CD4-positive, alpha-beta T cell (primary cell): ENCODE data around the gene CCSAP. TPM values are rescaled to one million over a fixed set of nuclear protein-coding genes. Genes with fewer than 3 reads are reported as not detected.
"Not testable (repeated sequence)": the region's sequence is repeated elsewhere in the genome, so short reads cannot be mapped to it uniquely, and the experiment has no call there.

Source experiments
- ATAC-seq: fragments of 200-7000 bp; cut with Tn5 transposase; one replicate; pipeline ENCODE4 v1.10.0; 2022; ENCODE audit warnings: mild to moderate bottlenecking; ENCODE audit not compliant: poor library complexity
- CTCF ChIA-PET: fragments of 350-600 bp; sonication (Branson Sonifier 250); formaldehyde crosslinking; loops from one replicate; lab custom pipeline; 2021; ENCODE audit warnings: antibody characterized with exemption, inconsistent platforms; lab: Charles Lee
- POLR2A ChIA-PET: fragments of 350-600 bp; sonication (Branson Sonifier 250); formaldehyde crosslinking; loops from one replicate; lab custom pipeline; 2021; ENCODE audit warnings: antibody characterized with exemption, inconsistent platforms; lab: Charles Lee
- DNase-seq, 14 experiments: peaks; one replicate each; pipeline ENCODE4 v3.0.0-alpha.2; 2013 to 2020; ENCODE audit warnings: mixed read lengths in 2 of 14
- H3K27ac ChIP-seq, 2 donors: one replicate each; pipeline versions ENCODE4 v1.5.1 to v1.7.0; 2013; ENCODE audit warnings: low read length in 2 of 2, low read depth in 1 of 2, mild to moderate bottlenecking in 1 of 2
- H3K27me3 ChIP-seq, 2 experiments: 1 replicate in 1 of 2; 2 replicates in 1 of 2; pipeline versions ENCODE4 v1.6.1 to v1.7.0; 2013; ENCODE audit warnings: low read length in 2 of 2, control low read depth in 1 of 2, mild to moderate bottlenecking in 1 of 2, moderate library complexity in 1 of 2; ENCODE audit not compliant: insufficient read depth in 2 of 2, control insufficient read depth in 1 of 2
- H3K36me3 ChIP-seq: one replicate; pipeline ENCODE4 v1.6.1; 2013; ENCODE audit warnings: low read length, control low read depth; ENCODE audit not compliant: insufficient read depth
- H3K4me1 ChIP-seq: one replicate; pipeline ENCODE4 v1.6.1; 2013; ENCODE audit warnings: low read length, control low read depth; ENCODE audit not compliant: insufficient read depth
- H3K4me3 ChIP-seq: one replicate; pipeline ENCODE4 v1.5.1; 2013; ENCODE audit warnings: mild to moderate bottlenecking, low read length, moderate library complexity
- H3K9me3 ChIP-seq, 2 experiments: 1 replicate in 1 of 2; 2 replicates in 1 of 2; pipeline versions ENCODE4 v1.6.1 to v1.7.0; 2013; ENCODE audit warnings: low read length in 2 of 2, mild to moderate bottlenecking in 2 of 2, control low read depth in 1 of 2, moderate library complexity in 1 of 2; ENCODE audit not compliant: control insufficient read depth in 1 of 2, insufficient read depth in 1 of 2
- H3K27ac Mint-ChIP-seq: one replicate; pipeline ENCODE4 v1.8.0; 2020; ENCODE audit warnings: mixed read lengths
- H3K27me3 Mint-ChIP-seq: one replicate; pipeline ENCODE4 v1.8.0; 2021; ENCODE audit warnings: mixed read lengths
- H3K36me3 Mint-ChIP-seq: one replicate; pipeline ENCODE4 v1.8.0; 2021; ENCODE audit warnings: low read depth, mixed read lengths
- H3K4me1 Mint-ChIP-seq: one replicate; pipeline ENCODE4 v1.8.0; 2021; ENCODE audit warnings: low read depth, mixed read lengths
- H3K4me3 Mint-ChIP-seq: one replicate; pipeline ENCODE4 v1.8.0; 2020; ENCODE audit warnings: mild to moderate bottlenecking, mixed read lengths
- H3K9me3 Mint-ChIP-seq: one replicate; pipeline ENCODE4 v1.8.0; 2020; ENCODE audit warnings: mixed read lengths
- CTCF ChIP-seq: fragments of 200-600 bp; IDR thresholded peaks from one replicate; pipeline ENCODE4 v1.8.0; 2022; ENCODE audit warnings: antibody characterized with exemption, mild to moderate bottlenecking
- intact Hi-C, 2 experiments: fragments of 100-400 bp; cut with DNase I in 1 of 2; cut with micrococcal nuclease in 1 of 2; formaldehyde crosslinking; loops; one replicate each; pipeline versions ENCODE4 v1.15.1 to v1.9.0; 2023 to 2025; cut with DNase I, micrococcal nuclease
- total RNA-seq, 174 experiments: library from RNA in 2 of 174; stranded (reverse) in 2 of 174; gene quantifications; one replicate each; pipeline ENCODE4 v1.2.3 and lab custom pipeline; 2021 to 2026

The CCSAP gene
- total RNA-seq, 2 experiments from 2014 or later: 14.3 to 15.2 TPM

GRCh38 chr1:229296541-229296941 lies 46.3 kb downstream of the CCSAP start:
- intact Hi-C loops: no loop called here
- Mint-ChIP-seq H3K9me3 (no peaks in the 10 kb centered on the region), H3K4me3 (no peak overlapping the region), H3K36me3 (peaks cover 74% of the 10 kb centered on the region), H3K27ac (no peak overlapping the region), H3K4me1 (no peaks in the 10 kb centered on the region), H3K27me3 (no peaks in the 10 kb centered on the region)
- no peak for ATAC-seq
- ChIA-PET CTCF (no interaction called here), POLR2A (no interaction called here)
- H3K9me3 ChIP-seq: no peaks in the 10 kb centered on the region
- H3K27me3 ChIP-seq: no peaks in the 10 kb centered on the region
- no peak overlapping the region for H3K4me3 ChIP-seq
- TF ChIP-seq CTCF: no peak
- H3K36me3 ChIP-seq: peaks cover 50% of the 10 kb centered on the region
- peaks cover 2% of the 10 kb centered on the region for H3K4me1 ChIP-seq
- DNase-seq: no peak
- H3K27ac ChIP-seq: no peak overlapping the region

- no peaks in the 10 kb centered on the region for H3K9me3 ChIP-seq
- DNase-seq (no peak), ATAC-seq (no peak)
- Mint-ChIP-seq H3K27ac (no peak overlapping the region), H3K4me1 (no peaks in the 10 kb centered on the region), H3K4me3 (no peak overlapping the region), H3K36me3 (peaks cover 76% of the 10 kb centered on the region), H3K27me3 (no peaks in the 10 kb centered on the region), H3K9me3 (no peaks in the 10 kb centered on the region)
- no peaks in the 10 kb centered on the region for H3K27me3 ChIP-seq
- H3K27ac ChIP-seq: no peak overlapping the region
- peaks cover 2% of the 10 kb centered on the region for H3K4me1 ChIP-seq
- CTCF ChIA-PET: no interaction called here
- POLR2A ChIA-PET: no interaction called here
- H3K36me3 ChIP-seq: peaks cover 50% of the 10 kb centered on the region
- no peak for TF ChIP-seq CTCF
- intact Hi-C loops: no loop called here
- H3K4me3 ChIP-seq: no peak overlapping the region
Measured at GRCh38 chr1:229295745-229296144, 47.1 kb downstream of the CCSAP start.

- no peak overlapping the region for H3K27ac ChIP-seq
- H3K4me1 Mint-ChIP-seq: no peaks in the 10 kb centered on the region
- no peak for TF ChIP-seq CTCF
- POLR2A ChIA-PET: no interaction called here
- no peak overlapping the region for H3K27ac Mint-ChIP-seq
- H3K27me3 ChIP-seq: no peaks in the 10 kb centered on the region
- no peaks in the 10 kb centered on the region for H3K9me3 Mint-ChIP-seq
- H3K36me3 Mint-ChIP-seq: peaks cover 74% of the 10 kb centered on the region
- H3K27me3 Mint-ChIP-seq: no peaks in the 10 kb centered on the region
- intact Hi-C loops: no loop called here
- no peak overlapping the region for H3K4me3 Mint-ChIP-seq
- H3K36me3 ChIP-seq: peaks cover 46% of the 10 kb centered on the region
- H3K4me1 ChIP-seq: peaks cover 2% of the 10 kb centered on the region
- no peaks in the 10 kb centered on the region for H3K9me3 ChIP-seq
- no peak overlapping the region for H3K4me3 ChIP-seq
- CTCF ChIA-PET: no interaction called here
- DNase-seq (no peak), ATAC-seq (no peak)
Measured at GRCh38 chr1:229293528-229294204, 49.2 kb downstream of the CCSAP start.

DNA sequence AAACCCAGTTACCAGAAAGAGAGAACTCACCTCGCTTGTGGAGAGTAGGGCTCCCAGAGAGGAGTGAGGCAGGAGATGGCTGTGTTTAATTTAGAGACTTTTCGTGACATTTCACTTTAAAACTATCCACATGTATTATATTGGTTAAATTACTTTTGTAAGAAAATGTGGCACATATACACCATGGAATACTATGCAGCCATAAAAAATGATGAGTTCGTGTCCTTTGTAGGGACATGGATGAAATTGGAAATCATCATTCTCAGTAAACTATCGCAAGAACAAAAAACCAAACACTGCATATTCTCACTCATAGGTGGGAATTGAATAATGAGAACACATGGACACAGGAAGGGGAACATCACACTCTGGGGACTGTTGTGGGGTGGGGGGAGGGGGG lies 51.2 kb downstream of the CCSAP start:
- DNase-seq, H3K27ac ChIP-seq, H3K4me3 Mint-ChIP-seq, H3K27ac Mint-ChIP-seq, CTCF ChIA-PET, H3K4me1 Mint-ChIP-seq, H3K27me3 ChIP-seq, H3K27me3 Mint-ChIP-seq, intact Hi-C loops, POLR2A ChIA-PET, H3K4me1 ChIP-seq, ATAC-seq, H3K9me3 ChIP-seq, H3K4me3 ChIP-seq, H3K9me3 Mint-ChIP-seq: not testable (repeated sequence)
- H3K36me3 ChIP-seq: peaks cover 30% of the 10 kb centered on the region
- peaks cover 74% of the 10 kb centered on the region for H3K36me3 Mint-ChIP-seq
